ENCODE data around the gene TGM2.

Gene TGM2

DNA sequence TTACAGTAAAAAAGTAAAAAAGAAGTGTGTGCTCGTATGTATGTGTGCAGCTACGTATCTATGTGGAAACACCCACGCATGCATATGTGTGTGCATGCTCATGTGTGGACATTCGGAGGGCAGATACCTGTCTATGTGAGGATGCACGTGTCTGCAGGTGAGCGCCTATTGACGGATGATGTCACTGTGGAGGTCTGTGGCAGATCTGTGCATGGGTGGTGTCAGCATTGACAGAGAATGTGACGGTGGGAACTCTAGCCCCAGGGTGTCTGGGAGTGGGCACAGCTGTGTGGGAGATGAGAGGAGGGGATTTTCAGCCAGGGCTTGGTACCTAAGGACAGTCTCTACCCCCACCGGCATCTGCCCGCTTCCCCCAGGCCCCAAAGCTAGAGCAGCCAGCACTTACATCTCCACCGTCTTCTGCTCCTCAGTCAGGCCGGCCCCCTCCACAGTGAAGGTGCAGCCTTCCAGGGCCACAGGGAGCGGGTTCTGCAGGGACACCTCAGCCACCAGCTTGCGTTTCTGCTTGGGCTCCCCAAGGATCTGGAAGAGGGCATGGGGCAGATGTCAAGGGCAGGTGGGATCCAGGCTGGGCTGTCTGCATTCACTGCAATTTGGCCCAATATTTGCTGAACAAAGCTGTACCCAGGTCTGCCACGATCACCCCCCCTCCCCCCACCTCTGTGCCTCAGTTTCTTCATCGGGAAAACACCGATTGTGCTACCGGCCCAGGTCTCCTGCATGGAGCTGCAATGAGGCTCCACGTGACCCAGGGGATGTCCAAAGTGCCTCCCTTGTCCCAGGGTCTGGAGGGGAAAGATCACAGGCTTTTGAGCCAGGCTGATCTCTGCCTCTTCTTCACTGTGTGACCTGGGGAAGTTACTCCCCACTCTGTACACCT lies 34.1 kb downstream of the TGM2 start:
- no peak for DNase-seq

DNA sequence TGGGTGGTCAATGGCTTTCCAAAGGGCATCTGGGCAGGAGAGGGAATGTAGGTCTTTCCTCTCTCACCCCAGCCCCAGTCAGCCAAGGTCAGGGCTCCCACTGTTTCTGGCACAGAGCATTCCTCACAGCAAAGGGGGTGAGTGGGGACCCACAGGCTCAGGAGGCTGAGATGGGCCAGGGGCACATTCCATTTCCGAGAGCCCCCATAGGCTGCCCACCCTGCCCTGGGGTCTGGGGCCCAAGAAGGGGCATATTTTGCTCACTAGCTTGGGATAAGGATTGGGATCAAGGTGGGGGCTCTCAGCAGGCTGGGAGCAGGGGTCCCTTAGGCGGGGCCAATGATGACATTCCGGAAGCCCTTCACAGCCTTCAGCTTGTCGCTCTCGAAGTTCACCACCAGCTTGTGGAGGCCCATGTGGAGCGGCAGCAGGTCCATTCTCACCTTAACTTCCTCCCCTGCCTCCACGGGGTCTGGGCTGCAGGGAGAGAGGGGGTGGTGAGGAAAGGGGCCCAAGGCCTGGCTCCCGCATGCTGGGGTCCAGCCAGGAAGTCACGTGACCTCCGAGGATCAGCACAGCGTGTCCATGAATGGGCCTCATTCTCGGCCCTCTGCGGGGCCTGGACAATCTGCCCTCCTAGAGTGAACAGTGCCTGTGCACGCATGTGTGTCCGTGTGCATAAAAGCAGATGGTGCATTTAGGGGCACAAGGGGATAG lies 35.0 kb downstream of the TGM2 start:
- no peak for DNase-seq

DNA sequence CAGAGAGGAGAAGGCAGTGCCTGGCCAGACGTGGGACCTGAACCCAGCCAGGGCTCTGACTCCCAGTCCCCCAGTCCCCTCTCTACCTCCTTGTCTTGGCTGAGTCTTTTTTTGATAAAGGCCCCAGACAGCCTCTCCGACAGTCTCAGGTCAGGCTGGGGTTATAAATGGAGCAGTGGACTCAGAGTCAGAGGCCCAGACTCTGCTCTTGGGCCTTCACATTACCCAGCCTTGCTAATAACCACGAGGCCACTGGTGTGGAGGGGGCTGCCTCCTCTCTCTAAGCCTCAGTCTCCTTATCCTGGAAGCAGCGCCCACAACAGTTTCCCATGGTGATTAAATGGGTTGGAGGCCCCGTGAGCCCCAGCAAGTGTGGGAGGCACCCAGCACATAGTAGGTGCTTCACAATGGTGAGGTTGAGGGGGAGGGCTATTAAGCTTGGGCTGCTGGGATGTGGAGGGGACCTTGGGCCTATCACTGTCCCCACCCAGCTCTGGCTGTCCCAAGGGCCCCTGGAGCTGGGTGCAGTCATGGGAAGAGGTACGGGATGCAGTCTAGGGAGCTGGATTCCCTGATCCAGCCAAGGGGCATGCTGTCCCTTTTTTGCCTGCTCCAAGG lies 35.7 kb downstream of the TGM2 start:
- no peak for DNase-seq

DNA sequence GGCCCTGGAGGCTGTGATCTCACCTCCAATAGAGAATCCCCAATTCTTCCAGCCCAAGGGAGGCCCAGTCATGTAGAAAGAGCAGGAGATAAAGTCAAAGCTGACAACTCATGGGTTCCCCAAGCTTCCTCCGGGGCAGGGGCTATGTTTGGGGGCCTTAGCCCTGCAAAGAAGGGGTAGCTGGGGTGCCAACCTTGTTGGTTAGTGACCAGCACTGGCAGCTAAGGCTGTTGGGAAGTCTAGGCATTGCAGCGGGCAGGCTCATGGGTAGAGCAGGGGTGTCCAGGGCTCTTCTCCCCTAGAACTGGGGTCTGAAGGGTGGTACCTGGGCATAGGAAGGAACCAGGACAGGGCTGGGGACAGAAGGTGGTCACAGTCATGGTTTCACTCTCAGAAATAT lies 36.4 kb downstream of the TGM2 start:
- DNase-seq = no peak

DNA sequence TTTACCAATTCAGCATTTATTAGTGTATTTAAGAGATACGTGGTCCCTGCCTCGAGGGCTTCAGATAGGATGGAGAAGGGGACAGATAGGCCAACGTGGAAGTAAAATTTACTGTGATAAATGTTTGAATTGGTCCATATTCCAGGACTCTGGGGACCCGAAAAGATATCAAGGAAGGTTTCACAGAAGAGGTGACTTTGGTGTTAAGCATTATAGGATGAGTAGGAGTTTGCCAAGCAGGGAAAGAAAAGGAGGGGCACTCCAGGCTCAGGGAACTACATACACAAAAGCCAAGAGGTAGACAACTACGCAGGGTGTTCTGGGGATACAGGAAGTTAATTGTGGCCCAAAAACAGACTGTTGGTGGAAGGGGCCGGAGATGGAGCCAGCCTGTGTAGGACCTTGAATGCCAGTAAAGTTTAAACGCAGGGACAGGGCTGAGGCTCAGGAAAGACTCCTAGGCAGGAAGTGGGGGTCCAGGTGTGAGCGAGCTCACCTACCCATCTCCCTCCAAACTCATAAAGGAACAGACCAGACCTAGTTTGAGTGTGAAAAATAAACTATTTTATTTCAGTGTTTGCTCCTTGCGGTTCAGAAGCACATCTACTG lies 37.0 kb downstream of the TGM2 start:
- DNase-seq = no peak

DNA sequence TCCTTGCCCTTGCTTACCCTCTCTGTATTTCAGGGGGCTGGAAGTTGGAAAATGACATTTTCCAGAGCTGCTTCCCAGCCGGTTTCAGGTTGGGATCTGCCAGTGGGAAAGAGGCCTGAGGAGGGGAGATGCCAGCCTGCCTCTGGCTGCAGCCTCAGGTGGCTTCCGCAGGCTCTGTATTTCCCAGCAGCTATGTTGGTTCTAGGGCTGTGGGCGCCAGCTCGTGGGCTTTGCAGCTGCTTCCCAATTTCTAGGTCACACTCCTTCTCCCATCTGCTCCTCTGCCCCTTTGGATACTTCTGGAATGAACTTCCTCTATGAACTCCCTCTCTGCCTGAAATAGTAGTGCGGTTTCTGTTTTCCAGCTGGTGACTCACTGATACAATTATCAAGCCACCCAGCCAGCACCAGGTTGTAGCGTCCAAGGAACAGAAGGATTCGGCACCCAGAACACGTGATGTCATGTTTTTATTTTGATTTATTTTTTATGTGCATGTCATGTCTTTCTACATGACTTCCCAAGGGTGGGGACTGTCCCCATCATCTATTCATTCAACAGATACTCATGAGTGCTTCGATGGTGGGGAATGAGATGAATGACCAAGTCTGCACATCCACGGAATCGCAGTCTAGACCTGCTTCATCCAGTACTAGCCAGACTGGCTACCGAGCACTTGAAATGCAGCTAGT lies 38.0 kb downstream of the TGM2 start:
- no peak for DNase-seq

DNA sequence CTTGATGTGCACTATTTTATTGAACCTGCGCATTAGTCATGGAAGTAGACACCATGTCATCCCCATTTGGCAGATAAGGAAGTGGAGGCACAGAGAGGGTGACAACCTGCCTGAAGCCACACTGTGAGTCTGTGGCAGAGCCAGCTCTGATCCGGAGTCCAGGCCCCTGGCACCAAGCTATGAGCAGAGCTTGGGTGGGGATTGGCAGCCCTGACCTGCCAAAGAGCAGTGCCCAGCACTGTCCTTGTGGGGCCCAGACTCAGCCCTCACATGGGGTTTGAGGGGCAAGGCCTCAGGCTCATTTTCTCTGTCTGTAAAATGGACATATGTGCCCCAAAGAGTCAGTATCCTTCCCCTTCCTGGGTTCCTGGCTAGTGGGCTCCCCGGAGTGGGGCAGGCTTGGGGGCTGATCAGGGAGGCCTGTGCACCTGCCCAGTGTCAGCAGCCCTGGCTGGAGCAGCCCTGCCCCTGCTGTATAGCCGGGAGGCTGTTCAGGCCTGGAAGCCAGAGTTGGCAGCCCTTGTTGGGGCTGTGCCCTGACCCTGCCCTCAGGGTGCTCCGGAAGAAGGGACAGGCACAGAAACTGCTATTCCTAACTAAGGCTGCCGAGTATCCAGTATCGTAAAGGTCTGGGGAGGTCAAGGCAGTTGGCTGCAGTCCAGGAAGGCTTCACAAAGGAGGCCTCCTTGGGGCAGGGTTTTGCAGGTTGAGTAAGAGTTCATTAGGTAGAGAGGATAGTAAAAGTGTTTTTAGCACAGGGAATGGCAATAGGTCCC lies 38.7 kb downstream of the TGM2 start:
- DNase-seq = no peak

DNA sequence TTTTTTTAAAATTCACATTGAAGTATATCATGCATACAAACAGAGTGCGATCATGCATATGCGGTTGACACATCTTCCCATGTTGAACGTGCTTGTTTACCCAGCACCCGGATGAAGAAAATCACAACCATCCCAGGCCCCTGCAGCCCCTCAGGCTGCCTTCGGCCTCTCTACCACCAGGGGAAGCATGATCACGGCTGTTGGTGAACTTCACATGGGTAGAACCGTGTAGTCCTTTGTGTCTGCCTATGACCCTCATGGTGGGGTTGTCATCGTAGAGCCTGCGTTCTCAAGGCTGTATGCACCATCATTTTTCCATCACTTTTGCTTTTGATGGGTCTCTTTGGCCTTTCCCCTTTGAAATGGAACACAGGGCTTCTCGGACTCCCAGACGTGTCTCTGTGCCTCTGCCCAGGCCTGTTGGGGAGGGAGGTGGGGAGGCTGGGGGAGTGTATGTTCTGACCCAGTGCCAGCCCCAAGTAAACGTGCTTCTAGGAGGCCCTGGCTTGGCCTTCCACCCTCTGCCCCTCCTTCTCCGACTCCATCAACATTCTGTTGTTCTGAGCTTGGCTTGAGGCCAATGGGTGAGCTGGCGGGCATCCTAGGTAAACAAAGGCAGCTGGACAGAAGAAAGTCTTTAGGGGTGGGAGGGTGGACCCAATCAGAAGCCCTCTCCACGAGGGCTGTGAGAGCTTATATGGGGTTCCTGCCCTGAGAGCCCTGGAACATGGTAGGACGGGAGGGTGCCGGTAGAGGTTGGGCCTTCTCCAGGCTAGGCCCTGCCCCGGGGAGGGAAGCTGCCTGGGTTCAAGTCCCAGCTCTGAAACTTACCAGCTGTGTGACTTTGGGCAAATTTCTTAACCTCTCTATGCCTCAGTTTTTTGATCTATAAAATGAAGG lies 39.7 kb downstream of the TGM2 start:
- no peak for DNase-seq

DNA sequence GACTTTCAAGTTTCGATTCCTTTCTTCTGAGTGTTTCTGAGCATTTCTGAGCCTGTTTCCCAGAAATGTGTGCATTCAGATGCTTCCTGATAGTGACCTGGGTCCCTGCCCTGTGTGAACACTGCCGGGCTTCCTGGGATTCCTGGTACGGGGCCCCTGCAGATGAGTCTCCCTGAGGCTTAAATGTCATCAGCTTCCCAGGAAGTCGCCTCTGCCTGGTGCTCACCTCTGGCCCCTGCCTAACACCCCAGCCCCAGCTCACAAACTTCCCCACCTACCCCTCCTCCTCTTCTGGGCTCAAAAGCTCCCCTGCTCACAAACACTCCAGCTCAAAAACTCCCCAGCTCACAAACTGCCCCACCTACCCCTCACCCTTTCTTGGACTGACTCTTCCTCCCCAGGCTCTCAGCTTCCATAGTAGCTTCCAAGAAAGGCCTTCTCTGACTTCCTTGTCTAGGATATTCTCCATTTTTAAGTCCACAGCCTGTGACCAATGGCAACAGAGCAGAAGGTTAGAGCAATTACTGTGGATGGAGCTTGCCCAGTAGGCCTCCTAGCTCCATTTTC lies 42.0 kb downstream of the TGM2 start:
- no peak for DNase-seq

DNA sequence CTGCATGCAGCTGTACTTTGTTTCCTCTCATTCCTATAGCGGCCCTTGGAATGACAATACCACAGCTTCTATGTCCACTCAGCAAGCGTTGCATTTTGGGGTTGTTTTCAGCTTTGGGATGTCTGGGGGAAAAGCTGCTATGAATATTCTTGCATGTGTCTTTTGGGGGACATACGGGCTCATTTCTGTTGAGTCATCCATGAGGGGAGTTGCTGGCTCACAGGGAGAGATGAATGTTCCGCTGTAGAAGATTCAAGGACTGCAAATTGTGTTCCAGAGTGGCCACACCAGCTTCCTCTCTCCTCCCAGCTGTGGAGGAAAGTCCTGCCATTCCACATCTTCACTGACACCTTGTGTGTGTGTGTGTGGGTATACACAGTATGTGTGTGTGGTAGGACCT lies 43.3 kb downstream of the TGM2 start:
- no peak for DNase-seq

DNA sequence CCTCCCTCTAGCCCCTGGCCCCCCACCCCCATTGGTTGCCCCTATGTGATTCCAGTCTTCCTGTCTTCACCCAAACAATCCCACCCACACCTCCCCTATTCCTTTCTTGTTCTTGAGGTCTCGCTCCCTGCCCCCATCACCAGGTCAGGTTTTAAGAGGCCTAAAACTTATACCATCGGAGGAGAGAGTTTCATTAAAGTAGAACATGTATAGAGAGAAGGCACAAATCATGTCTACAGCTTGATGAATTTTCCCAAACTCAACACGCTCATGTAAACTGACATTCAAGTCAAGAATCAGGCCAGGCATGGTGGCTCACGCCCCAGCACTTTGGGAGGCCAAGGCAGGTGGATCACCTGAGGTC lies 44.5 kb downstream of the TGM2 start:
- DNase-seq = no peak

DNA sequence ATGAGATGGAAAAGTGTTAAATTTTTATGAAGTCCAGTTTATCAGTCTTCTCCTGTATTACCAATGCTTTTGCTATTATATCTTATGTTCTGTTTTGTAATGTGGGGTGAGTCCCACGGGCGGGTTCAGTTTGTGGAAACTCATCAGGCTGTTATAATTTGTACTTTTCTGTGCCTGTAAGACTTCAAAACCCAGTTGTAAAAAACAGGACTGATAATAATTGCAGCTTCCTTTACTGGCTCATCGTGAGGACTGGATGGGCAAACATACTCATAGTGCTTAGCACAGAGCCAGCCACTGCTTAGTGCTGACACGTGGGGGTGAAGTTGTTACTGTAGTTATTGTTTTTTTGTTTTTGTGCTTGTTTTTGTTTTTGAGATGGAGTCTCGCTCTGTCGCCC lies 45.6 kb downstream of the TGM2 start:
- DNase-seq = no peak

DNA sequence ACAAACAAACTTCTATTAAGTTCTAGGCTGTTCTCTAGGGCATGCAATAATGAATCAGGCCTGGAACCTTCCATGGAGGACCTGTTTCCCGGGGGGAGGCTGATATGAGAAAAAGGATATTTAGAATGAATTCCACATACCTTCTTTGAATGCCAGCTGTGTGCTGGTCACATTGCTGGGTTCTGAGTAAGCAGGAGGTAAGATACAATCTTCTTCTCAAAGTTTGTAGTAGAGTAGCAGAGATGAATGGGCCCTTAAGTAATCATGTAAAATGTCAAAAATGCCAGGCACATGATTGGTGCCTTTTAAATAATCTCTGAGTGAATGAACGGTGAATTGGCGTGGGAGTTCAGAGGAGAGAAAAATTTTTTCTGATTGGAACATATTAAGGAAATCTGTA lies 47.4 kb downstream of the TGM2 start:
- no peak for DNase-seq

DNA sequence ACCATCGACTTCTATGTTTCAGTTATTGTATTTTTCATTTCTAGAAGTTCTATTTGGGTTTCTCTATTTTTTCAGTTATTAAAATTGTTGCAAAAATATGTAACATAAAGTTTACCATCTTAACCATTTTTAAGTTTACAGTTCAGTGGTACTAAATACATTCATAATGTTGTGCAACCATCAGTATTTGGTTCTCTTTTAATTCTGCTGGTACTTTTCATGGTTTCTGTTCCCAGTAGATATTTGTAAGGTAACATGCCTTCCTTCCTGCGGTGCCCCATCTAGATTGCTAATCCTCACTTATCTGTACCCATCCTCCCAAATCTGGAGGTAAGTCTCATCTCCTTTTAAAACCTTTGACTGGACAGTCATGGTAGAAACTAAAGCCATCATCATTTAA lies 47.9 kb downstream of the TGM2 start:
- DNase-seq = no peak

DNA sequence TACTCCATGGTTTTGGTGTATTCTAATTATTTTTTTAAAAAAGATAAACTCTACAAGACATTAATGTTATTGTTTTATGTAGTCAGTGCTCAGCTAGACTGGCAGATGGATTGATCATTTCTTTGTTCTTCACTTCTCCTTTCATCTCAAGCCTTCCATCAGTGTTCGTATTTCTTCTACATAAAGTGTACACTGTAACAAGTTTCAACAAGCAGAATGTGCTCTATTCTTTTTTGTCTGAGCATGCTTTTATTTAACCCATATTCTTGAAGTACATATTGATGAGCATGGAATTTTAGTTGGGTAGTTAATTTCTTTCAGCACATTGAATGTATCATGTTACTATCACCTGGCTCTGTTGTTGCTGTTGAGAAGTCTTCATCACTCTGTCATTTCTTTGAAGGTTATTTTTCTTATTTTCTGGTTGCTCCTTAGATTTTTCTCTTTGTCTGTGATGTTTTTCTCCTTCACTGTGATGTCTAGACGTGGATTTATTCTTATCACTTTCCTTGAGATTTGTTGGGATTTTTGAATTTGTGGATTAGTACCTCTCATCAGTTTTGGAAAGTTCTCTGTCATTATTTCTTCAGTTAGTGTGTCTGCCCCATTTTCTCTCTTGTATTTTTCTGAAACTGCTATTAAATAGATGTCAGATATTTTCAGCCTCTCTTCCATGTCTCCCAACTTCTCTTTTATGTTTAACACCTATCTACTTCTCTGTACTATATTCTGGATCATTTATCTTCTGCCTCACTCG lies 48.5 kb downstream of the TGM2 start:
- no peak for DNase-seq

DNA sequence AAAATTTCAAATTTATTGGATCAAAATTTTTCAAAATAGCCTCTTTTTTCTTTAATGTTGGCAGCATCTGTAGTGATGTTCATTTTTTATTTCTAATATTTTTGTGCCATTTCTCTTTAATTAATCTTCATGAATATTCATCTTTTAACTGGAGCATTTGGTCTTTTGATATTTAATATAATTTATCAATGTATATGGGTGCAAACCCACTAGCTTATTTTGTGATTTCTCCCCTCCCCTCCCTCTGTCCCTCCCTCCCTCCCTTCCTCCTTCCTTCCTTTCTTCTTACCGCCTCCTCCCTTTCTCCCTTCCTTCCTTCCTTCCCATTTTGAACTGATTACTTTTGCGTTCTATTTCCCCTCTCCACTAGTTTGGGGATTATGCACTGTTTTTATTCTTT lies 49.2 kb downstream of the TGM2 start:
- DNase-seq = no peak

DNA sequence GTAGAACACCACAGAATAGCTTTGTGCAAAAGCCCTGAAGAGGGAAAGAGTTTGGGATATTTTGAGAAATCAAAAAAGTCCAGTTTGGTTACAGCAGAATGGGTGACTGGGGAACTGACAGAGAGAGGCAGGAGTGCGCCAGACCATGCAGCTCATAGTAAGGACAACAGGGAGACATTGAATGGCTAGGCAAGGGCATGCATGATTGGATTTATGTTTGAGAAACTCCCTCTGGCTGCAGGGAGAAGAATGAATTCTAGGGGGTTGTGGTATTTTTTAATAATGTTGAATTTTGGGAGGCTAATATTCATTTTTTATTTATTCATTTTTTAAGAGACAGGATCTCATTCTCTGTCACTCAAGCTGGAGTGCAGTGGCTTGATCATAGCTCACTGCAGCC lies 49.9 kb downstream of the TGM2 start:
- DNase-seq = no peak

DNA sequence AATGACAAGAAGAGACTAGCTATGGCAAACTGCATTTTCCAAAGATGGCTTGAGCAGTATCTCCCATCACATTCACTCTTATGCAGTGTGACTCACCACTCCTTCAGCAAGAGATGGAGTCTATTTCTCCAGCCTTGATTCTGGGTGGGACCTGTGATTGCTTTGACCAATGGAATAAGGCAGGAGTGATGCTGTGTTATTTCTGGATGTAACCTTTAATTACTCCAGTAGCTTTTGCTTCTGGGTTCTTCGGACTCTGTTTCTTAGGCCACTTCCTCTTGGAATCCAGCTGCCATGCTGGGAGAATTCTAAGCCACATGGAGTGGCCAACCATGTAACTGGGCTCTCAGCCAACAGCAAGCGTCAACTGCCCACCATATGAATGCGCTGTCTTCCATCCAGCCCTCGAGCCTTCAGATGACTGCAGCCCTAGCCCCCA lies 50.7 kb downstream of the TGM2 start:
- DNase-seq = no peak

DNA sequence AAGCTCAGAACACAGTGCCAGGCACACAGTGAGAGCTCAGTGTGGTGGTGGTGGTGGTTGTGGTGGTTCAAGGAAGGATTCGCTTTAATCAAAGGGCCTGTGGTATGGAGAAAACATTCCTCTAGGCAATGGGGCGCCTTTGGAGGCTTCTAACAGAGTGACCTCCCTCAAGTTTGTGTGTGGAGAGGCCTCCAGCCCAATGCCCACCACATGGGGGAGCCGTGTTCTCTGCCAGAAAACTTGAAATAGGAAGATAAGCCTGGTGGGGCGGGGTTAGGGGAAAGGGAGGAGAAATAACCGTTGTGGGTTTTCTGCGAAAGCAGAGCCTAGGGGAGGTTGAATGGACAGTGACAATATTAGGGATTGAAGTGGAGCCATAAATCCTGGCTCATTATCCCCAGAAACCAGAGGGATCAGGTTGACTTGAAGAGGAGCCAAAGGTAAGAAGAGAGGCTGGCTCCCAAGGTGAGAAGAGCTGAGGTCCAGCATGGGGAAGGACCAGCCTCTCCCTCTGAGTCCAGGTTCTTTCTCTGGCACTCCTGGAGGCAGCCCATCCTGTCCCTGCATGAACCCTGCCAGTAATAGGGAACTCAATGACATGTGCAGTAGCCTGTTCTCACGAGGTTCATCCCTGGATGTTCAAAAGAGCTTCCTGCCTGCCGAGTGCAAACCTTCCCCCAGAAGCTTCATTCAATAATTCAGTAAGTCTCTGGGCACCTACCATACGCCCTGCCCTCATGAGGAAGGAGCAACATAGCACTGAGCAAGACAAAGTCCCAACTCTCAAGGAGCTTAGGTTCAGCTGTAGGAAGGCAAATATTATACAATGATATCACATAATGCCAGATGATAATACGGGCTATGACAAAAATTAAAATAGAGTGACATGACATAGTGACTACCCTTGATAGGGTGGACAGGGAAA lies 51.4 kb downstream of the TGM2 start:
- DNase-seq = no peak
